ENCODE data around the gene ATXN1L.

DNA sequence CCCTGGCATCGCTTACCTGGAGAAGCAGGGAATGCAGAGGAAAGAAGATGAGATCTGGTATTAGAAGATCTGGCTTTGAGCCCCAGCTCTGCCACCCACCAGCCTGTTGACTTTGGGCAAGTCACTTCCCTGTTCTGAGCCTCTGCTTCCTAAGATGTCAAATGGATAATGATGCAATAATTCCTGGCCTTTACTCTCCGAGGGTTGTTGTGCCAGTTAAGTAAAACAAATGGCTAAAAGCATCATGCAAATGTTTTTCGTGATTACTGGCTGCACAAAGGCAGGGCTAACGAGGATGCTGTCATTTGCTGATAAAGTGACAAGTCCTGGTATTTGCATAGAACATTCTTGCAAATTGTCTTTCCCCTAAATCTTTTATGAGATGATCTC, 39.5 kb downstream of the ATXN1L start:
- no peak for TF ChIP-seq CTCF (conservative IDR thresholded peaks at IDR 0.05; ENCODE audit: low read length)
- TF ChIP-seq EZH2phosphoT487 (IDR thresholded peaks at IDR 0.05; ENCODE audit: borderline replicate concordance), result no peak
